Pancreas (tissue), 10 donors: ENCODE data around the gene GALR2. TPM values are rescaled to one million over a fixed set of nuclear protein-coding genes. Genes with fewer than 3 reads are reported as not detected.

ENCODE experiments used
- ATAC-seq, 4 donors: fragments of 200-7000 bp; cut with Tn5 transposase; one replicate each; pipeline versions ENCODE4 v1.8.0 to v1.9.1; 2020; ENCODE audit warnings: mild to moderate bottlenecking in 4 of 4, moderate library complexity in 4 of 4
- DNase-seq, 6 donors: peaks; one replicate each; pipeline ENCODE4 v3.0.0-alpha.2; 2020
- FAIRE-seq: peaks from 2 replicates; lab custom pipeline; 2012; peaks lifted over from hg19 to GRCh38; lab: Jason Lieb, UNC
- H3K27ac ChIP-seq, 4 donors: fragments of 200-600 bp; sonication (generic); 1 replicate in 3 of 4; 2 replicates in 1 of 4; pipeline versions ENCODE4 v1.5.0 to v1.8.0; 2020
- H3K27me3 ChIP-seq, 4 donors: fragments of 200-600 bp; one replicate each; pipeline ENCODE4 v1.8.0; 2021
- H3K36me3 ChIP-seq, 3 donors: fragments of 200-600 bp; sonication (generic) in 1 of 3; one replicate each; pipeline versions ENCODE4 v1.5.0 to v1.8.0; 2020 to 2021
- H3K4me1 ChIP-seq, 3 donors: fragments of 200-600 bp; one replicate each; pipeline ENCODE4 v1.8.0; 2021
- H3K4me3 ChIP-seq, 4 donors: fragments of 200-600 bp; sonication (generic) in 2 of 4; one replicate each; pipeline versions ENCODE4 v1.5.0 to v1.8.0; 2020 to 2021
- H3K9me3 ChIP-seq, 4 donors: fragments of 200-600 bp; one replicate each; pipeline ENCODE4 v1.8.0; 2021
- WGBS, 2 donors: extraction: QIAGEN DNeasy Blood & Tissue Kit; methylation state at CpG; one replicate each; pipeline ENCODE4 v1.1.7; 2013; 5-methylcytosine and 5-hydroxymethylcytosine counted together
- intact Hi-C, 3 donors: fragments of 100-400 bp; cut with DNase I; formaldehyde crosslinking; loops; one replicate each; pipeline versions ENCODE4 v1.11.1 to v1.14.2; 2022
- polyA plus RNA-seq, 2 donors: library from polyadenylated mRNA; stranded (reverse); fragments of 200-250 nt; gene quantifications; one replicate each; pipeline ENCODE4 v1.2.3, GENCODE V29; 2013
- total RNA-seq, 6 donors: library from RNA; stranded (reverse); fragmentation: NEBNext Ultra II Directional in 4 of 6; extraction: Animal tissue kit (Norgen Biotek cat#: 25700) in 4 of 6; gene quantifications; one replicate each; pipeline versions ENCODE4 v1.2.1 to v1.2.4, GENCODE V29; 2021 to 2023
- TF ChIP-seq, protein P1 (sequence below), 4 donors: fragments of 200-600 bp; sonication (generic) in 3 of 4; IDR thresholded peaks; one replicate each; pipeline versions ENCODE4 v1.5.0 to v1.8.0; 2021; ENCODE audit warnings: antibody characterized with exemption in 4 of 4
- donor health status: healthy with polysubstance abuse.
- donor health status: DM: no; HTN: no; CAD: no; lungs with moderate emphysema.
- donor health status: DM: no; HTN: no; CAD: no.
- donor health status: control.
- donor health status: control.
- donor health status: Bipolar disorder and iron deficiency.
- donor health status: DM: yes; HTN: yes; CAD: no.
- donor health status: DM: no; HTN: no; CAD: no.
- donor health status: DM: no; HTN: no; CAD: no.
- donor health status: DM: yes; HTN: yes; CAD: no.

The GALR2 gene
- total and polyA plus RNA-seq, 8 donors = 0.11 to 0.19 (median 0.12) TPM; not detected in 5

DNA sequence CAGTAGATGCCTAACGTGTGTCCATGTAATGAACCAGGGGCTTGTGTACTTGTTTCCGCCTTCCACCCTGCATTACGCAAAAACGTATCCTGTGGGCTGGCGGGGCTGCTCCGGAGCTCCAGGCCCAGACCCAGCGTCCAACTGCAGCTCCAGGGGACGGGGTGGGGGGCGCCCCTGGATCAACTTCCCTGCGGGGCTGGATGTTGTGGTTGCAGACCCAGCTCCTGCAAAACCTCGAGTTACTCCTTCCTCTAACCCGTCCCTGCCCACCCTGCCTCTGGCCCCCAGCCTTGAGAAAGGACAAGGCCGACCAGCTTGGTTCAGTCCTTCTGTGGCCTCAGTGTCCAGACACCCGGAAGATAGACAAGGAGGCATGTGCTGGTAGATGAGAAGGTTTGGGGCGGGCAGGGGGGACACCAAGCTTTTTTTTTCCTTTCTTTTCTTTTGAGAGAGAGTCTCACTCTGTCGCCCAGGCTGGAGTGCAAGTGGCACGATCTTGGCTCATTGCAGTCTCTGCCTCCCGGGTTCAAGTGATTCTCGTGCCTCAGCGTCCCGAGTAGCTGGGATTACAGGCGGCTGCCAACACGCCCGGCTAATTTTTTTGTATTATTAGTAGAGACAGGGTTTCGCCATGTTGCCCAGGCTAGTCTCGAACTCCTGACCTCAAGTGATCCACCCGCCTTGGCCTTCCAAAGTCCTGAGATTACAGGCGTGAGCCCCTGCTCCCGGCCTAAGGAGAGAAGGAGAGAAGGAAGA, 29.7 kb downstream of the GALR2 start:
- peak overlapping the region in 3 of 4 donors; percentile 33 to 75 (median 61) for H3K27ac ChIP-seq
- DNase-seq (peak in 2 of 6 donors; percentile 58 to 62), FAIRE-seq (no peak), ATAC-seq (no peak)
- peaks cover 0 to 19% (median 3%) of the 10 kb centered on the region in 3 donors for H3K36me3 ChIP-seq
- TF ChIP-seq, protein P1, sequence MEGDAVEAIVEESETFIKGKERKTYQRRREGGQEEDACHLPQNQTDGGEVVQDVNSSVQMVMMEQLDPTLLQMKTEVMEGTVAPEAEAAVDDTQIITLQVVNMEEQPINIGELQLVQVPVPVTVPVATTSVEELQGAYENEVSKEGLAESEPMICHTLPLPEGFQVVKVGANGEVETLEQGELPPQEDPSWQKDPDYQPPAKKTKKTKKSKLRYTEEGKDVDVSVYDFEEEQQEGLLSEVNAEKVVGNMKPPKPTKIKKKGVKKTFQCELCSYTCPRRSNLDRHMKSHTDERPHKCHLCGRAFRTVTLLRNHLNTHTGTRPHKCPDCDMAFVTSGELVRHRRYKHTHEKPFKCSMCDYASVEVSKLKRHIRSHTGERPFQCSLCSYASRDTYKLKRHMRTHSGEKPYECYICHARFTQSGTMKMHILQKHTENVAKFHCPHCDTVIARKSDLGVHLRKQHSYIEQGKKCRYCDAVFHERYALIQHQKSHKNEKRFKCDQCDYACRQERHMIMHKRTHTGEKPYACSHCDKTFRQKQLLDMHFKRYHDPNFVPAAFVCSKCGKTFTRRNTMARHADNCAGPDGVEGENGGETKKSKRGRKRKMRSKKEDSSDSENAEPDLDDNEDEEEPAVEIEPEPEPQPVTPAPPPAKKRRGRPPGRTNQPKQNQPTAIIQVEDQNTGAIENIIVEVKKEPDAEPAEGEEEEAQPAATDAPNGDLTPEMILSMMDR (IDR thresholded peaks at IDR 0.05) = no peak
- 82 to 86% methylated on average over 29 of the region's 29 CpGs for WGBS, 2 donors
- peak overlapping the region in 3 of 4 donors; percentile 64 to 88 (median 83) for H3K4me3 ChIP-seq
- H3K9me3 ChIP-seq = no peaks in the 10 kb centered on the region
- peaks cover 3 to 10% (median 6%) of the 10 kb centered on the region in 3 donors for H3K4me1 ChIP-seq
- no peaks in the 10 kb centered on the region for H3K27me3 ChIP-seq
- intact Hi-C loops = no loop called here

DNA sequence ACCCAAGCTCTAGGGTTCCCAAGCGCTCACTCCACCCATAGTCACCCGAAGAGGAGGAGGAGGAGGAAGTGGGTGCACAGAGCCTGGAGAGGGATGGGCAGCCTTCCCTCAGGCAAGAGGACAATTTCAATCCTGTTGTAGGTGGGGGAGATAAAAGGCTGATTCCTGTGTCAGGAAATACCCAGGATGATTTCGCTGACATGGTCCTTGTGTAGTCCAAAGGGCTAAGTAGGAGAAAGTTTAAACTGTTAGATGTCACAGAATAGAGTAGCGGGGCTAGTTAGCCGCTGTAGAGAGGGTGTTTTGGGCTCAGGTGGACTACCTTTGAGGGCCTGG, 30.3 kb downstream of the GALR2 start:
- no peaks in the 10 kb centered on the region for H3K27me3 ChIP-seq
- H3K27ac ChIP-seq = no peak overlapping the region
- no peaks in the 10 kb centered on the region for H3K9me3 ChIP-seq
- no peak for FAIRE-seq
- intact Hi-C loops = no loop called here
- WGBS, 2 donors = 74 to 90% methylated on average over 5 of the region's 5 CpGs
- DNase-seq = no peak
- peaks cover 3 to 10% (median 6%) of the 10 kb centered on the region in 3 donors for H3K4me1 ChIP-seq
- TF ChIP-seq, protein P1 (IDR thresholded peaks at IDR 0.05) = no peak
- no peak for ATAC-seq
- H3K36me3 ChIP-seq = peaks cover 0 to 15% (median 3%) of the 10 kb centered on the region in 3 donors
- H3K4me3 ChIP-seq = no peak overlapping the region

DNA sequence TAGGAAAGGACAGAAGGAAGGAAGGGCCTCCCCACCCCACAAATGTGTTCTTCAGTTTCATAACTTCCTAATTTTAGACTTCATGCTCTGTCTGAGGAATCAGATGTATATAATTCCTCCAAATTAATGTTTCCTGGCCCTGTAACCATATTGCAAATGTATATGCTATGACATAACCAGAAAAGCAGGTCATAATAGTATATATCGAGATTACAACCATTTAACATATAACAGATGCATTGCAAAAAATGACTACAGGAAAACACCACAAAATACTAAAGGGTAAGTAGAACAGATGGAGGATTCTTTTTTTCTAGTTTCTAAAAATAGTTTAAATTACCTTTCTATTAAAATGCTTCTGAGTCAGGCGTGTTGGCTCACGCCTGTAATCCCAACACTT, 32.1 kb downstream of the GALR2 start:
- TF ChIP-seq, protein P1 (IDR thresholded peaks at IDR 0.05) = no peak
- no peaks in the 10 kb centered on the region for H3K9me3 ChIP-seq
- H3K4me3 ChIP-seq = no peak overlapping the region
- peaks cover 3 to 10% (median 6%) of the 10 kb centered on the region in 3 donors for H3K4me1 ChIP-seq
- no peak for DNase-seq
- FAIRE-seq = no peak
- H3K27me3 ChIP-seq = no peaks in the 10 kb centered on the region
- ATAC-seq = no peak
- no peaks in the 10 kb centered on the region for H3K36me3 ChIP-seq
- intact Hi-C loops = no loop called here
- H3K27ac ChIP-seq = no peak overlapping the region
- WGBS, 2 donors = 78 to 89% methylated on average over 3 of the region's 3 CpGs

DNA sequence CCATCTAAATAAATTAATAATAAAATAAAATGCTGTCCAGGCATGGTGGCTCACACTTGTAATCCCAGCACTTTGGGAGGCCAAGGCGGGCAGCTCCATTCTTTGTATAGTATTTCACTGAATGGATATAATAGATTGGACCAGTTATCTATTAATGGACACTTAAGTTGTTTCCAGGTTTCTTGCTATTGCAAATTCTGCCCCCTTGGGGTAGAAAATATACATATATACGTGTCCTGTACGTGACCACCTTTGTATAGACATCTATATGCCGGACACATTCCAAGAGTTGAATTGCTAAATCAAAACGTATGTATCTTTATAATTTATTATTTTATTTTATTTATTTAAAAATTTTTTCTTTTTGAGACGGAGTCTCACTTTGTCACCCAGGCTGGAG, 32.9 kb downstream of the GALR2 start:
- no peak for FAIRE-seq
- WGBS, 2 donors = 82 to 85% methylated on average over 6 of the region's 6 CpGs

More for the DNA sequence above, 32.9 kb downstream of the GALR2 start:
- Histone ChIP-seq H3K36me3 (no peaks in the 10 kb centered on the region), H3K27ac (no peak overlapping the region), H3K4me1 (peaks cover 2 to 7% (median 4%) of the 10 kb centered on the region in 3 donors), H3K27me3 (no peaks in the 10 kb centered on the region), H3K9me3 (no peaks in the 10 kb centered on the region), H3K4me3 (no peak overlapping the region)
- DNase-seq (no peak), ATAC-seq (no peak)
- intact Hi-C loops = no loop called here
- TF ChIP-seq, protein P1 (IDR thresholded peaks at IDR 0.05) = no peak
